HepG2 (cell line): ENCODE measurements around the gene CRK. TPM values are rescaled to one million over a fixed set of nuclear protein-coding genes. Genes with fewer than 3 reads are reported as not detected.

Source experiments
- BRD4 ChIP-seq: sonication (generic); formaldehyde crosslinking; IDR thresholded peaks from 2 replicates; pipeline ENCODE4 v1.4.0; 2020; ENCODE audit warnings: missing genetic modification reagents
- CAMTA2 ChIP-seq: sonication (generic); formaldehyde crosslinking; IDR thresholded peaks from 2 replicates; pipeline ENCODE4 v1.4.0; 2020; ENCODE audit warnings: mild to moderate bottlenecking, missing genetic modification reagents, borderline replicate concordance
- FOXA3 ChIP-seq: IDR thresholded peaks from 2 replicates; pipeline ENCODE4 v1.6.1; 2016; ENCODE audit warnings: missing genetic modification reagents, missing compliant biosample characterization
- GMEB1 ChIP-seq: sonication (generic); formaldehyde crosslinking; IDR thresholded peaks from 2 replicates; pipeline ENCODE4 v1.5.1; 2020; ENCODE audit warnings: missing genetic modification reagents, mild to moderate bottlenecking, borderline replicate concordance
- MBNL3 ChIP-seq: fragments of 250-450 bp; sonication (Bioruptor Pico); conservative IDR thresholded peaks from 2 replicates; pipeline ENCODE4 v1.8.0; 2022; ENCODE audit warnings: mild to moderate bottlenecking, inconsistent platforms
- MED1 ChIP-seq: sonication (generic); formaldehyde crosslinking; IDR thresholded peaks from 2 replicates; pipeline ENCODE4 v1.4.0; 2020; ENCODE audit warnings: missing genetic modification reagents
- MXD4 ChIP-seq: IDR thresholded peaks from 2 replicates; pipeline ENCODE4 v1.6.1; 2016; ENCODE audit warnings: mild to moderate bottlenecking, missing biosample characterization, missing genetic modification reagents
- NBN ChIP-seq: fragments of 450-650 bp; conservative IDR thresholded peaks from 2 replicates; pipeline ENCODE4 v1.6.1; 2017
- PCBP2 ChIP-seq: fragments of 200-400 bp; formaldehyde crosslinking; optimal IDR thresholded peaks from 2 replicates; pipeline ENCODE3; 2018; ENCODE audit warnings: low read length, low read depth; ENCODE audit not compliant: poor library complexity, severe bottlenecking
- RFXANK ChIP-seq: IDR thresholded peaks from 2 replicates; pipeline ENCODE4 v1.6.1; 2016
- SPEN ChIP-seq: sonication (generic); formaldehyde crosslinking; IDR thresholded peaks from 2 replicates; pipeline ENCODE4 v1.5.1; 2020; ENCODE audit warnings: low read depth, mild to moderate bottlenecking, missing genetic modification reagents
- TBX2 ChIP-seq: sonication (generic); formaldehyde crosslinking; IDR thresholded peaks from 2 replicates; pipeline ENCODE4 v1.5.0; 2020; ENCODE audit warnings: missing genetic modification reagents, mild to moderate bottlenecking, borderline replicate concordance
- ZMYM2 ChIP-seq: sonication (generic); formaldehyde crosslinking; IDR thresholded peaks from 2 replicates; pipeline ENCODE4 v1.8.0; 2022; ENCODE audit warnings: mild to moderate bottlenecking, missing genetic modification reagents
- ZNF101 ChIP-seq: sonication (generic); formaldehyde crosslinking; IDR thresholded peaks from 2 replicates; pipeline ENCODE4 v1.4.0; 2020; ENCODE audit warnings: mild to moderate bottlenecking, low read depth, missing genetic modification reagents, borderline replicate concordance
- ZNF326 ChIP-seq: sonication (generic); formaldehyde crosslinking; IDR thresholded peaks from 2 replicates; pipeline ENCODE4 v1.4.0; 2020; ENCODE audit warnings: missing genetic modification reagents, borderline replicate concordance
- ZNF432 ChIP-seq: sonication (generic); formaldehyde crosslinking; IDR thresholded peaks from 2 replicates; pipeline ENCODE4 v1.5.0; 2020; ENCODE audit warnings: missing genetic modification reagents, mild to moderate bottlenecking, borderline replicate concordance
- ZNF7 ChIP-seq: IDR thresholded peaks from 2 replicates; pipeline ENCODE4 v1.6.1; 2016; ENCODE audit warnings: missing biosample characterization, missing genetic modification reagents
- ZSCAN9 ChIP-seq: IDR thresholded peaks from 2 replicates; pipeline ENCODE4 v1.6.1; 2016; ENCODE audit warnings: borderline replicate concordance
- polyA plus RNA-seq, 8 experiments: library from polyadenylated mRNA; depleted of rRNA in 3 of 8; stranded (reverse) in 7 of 8; unstranded in 1 of 8; fragments of >200 nt; fragmentation: Illumina TruSeq in 4 of 8; extraction: Trizol in 4 of 8; gene quantifications; 2 replicates each; pipeline versions ENCODE4 v1.2.1 to v1.2.3, GENCODE V29; 2011 to 2016; ENCODE audit warnings: low read depth in 4 of 8, missing spikeins in 1 of 8, mixed read lengths in 1 of 8; ENCODE audit not compliant: insufficient read depth in 1 of 8
- total RNA-seq, 5 experiments: library from RNA; depleted of rRNA; stranded (reverse); fragments of >200 nt; fragmentation: Illumina TruSeq; extraction: Trizol; gene quantifications; 2 replicates each; pipeline ENCODE4 v1.2.3, GENCODE V29; 2016; ENCODE audit warnings: low read depth in 1 of 5
- TF ChIP-seq, protein P1 (sequence below): sonication (generic); formaldehyde crosslinking; IDR thresholded peaks from 2 replicates; pipeline ENCODE4 v1.4.0; 2020; ENCODE audit warnings: low read depth, missing genetic modification reagents
- TF ChIP-seq, protein P2 (sequence below): sonication (generic); formaldehyde crosslinking; IDR thresholded peaks from 2 replicates; pipeline ENCODE4 v1.5.0; 2020; ENCODE audit warnings: mild to moderate bottlenecking, missing genetic modification reagents
- TF ChIP-seq, protein P3 (sequence below): sonication (generic); formaldehyde crosslinking; IDR thresholded peaks from 2 replicates; pipeline ENCODE4 v1.9.0; 2021; ENCODE audit warnings: missing genetic modification reagents, mild to moderate bottlenecking, borderline replicate concordance

The CRK gene
- total and polyA plus RNA-seq, 2 of the 13 experiments (the other 11 are each of a cell fraction or from before 2014, with no cell fraction given), result 47.4 to 54.2 TPM

DNA sequence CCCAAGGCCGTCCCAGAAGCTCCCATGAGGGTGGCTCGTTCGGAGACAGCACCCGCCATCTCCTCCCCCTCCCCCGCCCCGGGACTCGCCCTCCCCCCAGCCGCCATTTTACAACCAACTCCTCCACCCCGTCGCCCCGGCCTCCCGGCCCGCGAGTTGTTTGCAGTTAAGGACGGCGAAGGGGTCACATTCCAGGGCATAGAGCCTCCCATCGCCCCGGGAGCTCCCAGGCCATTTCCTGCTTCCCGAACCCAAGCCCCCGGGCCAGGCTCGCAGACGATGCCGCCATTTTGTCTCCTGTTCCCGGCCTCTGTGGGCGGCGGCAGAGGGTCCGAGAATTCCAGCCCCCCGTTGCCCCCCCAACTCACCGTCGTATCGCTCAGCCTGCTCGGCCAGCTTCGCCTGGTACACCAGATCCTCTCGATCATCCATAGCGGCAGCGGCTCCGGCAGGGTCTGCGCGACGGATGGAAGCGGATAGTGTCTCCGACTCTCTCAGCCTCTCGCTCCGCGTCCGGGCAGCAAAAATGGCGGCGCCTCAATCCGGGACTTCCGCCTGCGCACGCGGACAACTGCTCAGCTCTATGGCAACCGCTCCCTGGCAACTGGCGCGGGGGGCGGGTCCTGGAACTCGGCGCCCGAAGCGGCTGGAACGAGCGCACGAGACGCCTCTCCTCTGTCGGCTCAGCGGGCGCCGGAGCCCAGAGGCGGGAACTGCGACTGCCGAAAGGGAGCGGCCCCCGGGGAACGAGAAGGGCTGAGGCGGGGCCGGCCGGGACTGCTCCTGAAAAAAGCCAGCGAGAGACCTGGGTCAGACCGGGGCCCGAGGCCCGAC is 56.1 kb downstream of the CRK start, which contains the start of gene YWHAE (continued):
- TF ChIP-seq, protein P1, sequence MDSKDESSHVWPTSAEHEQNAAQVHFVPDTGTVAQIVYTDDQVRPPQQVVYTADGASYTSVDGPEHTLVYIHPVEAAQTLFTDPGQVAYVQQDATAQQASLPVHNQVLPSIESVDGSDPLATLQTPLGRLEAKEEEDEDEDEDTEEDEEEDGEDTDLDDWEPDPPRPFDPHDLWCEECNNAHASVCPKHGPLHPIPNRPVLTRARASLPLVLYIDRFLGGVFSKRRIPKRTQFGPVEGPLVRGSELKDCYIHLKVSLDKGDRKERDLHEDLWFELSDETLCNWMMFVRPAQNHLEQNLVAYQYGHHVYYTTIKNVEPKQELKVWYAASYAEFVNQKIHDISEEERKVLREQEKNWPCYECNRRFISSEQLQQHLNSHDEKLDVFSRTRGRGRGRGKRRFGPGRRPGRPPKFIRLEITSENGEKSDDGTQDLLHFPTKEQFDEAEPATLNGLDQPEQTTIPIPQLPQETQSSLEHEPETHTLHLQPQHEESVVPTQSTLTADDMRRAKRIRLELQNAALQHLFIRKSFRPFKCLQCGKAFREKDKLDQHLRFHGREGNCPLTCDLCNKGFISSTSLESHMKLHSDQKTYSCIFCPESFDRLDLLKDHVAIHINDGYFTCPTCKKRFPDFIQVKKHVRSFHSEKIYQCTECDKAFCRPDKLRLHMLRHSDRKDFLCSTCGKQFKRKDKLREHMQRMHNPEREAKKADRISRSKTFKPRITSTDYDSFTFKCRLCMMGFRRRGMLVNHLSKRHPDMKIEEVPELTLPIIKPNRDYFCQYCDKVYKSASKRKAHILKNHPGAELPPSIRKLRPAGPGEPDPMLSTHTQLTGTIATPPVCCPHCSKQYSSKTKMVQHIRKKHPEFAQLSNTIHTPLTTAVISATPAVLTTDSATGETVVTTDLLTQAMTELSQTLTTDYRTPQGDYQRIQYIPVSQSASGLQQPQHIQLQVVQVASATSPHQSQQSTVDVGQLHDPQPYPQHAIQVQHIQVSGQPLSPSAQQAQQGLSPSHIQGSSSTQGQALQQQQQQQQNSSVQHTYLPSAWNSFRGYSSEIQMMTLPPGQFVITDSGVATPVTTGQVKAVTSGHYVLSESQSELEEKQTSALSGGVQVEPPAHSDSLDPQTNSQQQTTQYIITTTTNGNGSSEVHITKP (CRISPR knock-in tag), result no peak
- TF ChIP-seq TBX2 (CRISPR knock-in tag) (peak; percentile 73), ZSCAN9 (CRISPR knock-in tag) (peak; percentile 47), RFXANK (CRISPR knock-in tag) (no peak), PCBP2 (no peak), SPEN (CRISPR knock-in tag) (peak; percentile 96; the same call in 1 of the 2 replicates), CAMTA2 (CRISPR knock-in tag) (peak; percentile 26; the same call in 1 of the 2 replicates), ZNF7 (CRISPR knock-in tag) (no peak), MXD4 (CRISPR knock-in tag) (peak; percentile 92), BRD4 (peak; percentile 89; the same call in 1 of the 2 replicates), GMEB1 (CRISPR knock-in tag) (peak; percentile 74), MBNL3 (CRISPR knock-in tag) (no peak), ZNF326 (CRISPR knock-in tag) (no peak), ZNF101 (CRISPR knock-in tag) (no peak; the same call in 1 of the 2 replicates), MED1 (peak; percentile 66), ZMYM2 (CRISPR knock-in tag) (peak; percentile 59; the same call in 1 of the 2 replicates), NBN (no peak), FOXA3 (CRISPR knock-in tag) (no peak), ZNF432 (CRISPR knock-in tag) (no peak)
- TF ChIP-seq, protein P2, sequence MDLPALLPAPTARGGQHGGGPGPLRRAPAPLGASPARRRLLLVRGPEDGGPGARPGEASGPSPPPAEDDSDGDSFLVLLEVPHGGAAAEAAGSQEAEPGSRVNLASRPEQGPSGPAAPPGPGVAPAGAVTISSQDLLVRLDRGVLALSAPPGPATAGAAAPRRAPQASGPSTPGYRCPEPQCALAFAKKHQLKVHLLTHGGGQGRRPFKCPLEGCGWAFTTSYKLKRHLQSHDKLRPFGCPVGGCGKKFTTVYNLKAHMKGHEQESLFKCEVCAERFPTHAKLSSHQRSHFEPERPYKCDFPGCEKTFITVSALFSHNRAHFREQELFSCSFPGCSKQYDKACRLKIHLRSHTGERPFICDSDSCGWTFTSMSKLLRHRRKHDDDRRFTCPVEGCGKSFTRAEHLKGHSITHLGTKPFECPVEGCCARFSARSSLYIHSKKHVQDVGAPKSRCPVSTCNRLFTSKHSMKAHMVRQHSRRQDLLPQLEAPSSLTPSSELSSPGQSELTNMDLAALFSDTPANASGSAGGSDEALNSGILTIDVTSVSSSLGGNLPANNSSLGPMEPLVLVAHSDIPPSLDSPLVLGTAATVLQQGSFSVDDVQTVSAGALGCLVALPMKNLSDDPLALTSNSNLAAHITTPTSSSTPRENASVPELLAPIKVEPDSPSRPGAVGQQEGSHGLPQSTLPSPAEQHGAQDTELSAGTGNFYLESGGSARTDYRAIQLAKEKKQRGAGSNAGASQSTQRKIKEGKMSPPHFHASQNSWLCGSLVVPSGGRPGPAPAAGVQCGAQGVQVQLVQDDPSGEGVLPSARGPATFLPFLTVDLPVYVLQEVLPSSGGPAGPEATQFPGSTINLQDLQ (CRISPR knock-in tag), result no peak; the same call in 1 of the 2 replicates
- TF ChIP-seq, protein P3, sequence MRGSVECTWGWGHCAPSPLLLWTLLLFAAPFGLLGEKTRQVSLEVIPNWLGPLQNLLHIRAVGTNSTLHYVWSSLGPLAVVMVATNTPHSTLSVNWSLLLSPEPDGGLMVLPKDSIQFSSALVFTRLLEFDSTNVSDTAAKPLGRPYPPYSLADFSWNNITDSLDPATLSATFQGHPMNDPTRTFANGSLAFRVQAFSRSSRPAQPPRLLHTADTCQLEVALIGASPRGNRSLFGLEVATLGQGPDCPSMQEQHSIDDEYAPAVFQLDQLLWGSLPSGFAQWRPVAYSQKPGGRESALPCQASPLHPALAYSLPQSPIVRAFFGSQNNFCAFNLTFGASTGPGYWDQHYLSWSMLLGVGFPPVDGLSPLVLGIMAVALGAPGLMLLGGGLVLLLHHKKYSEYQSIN (CRISPR knock-in tag), result no peak
